ENCODE data around the gene NKX2-4. TPM values are rescaled to one million over a fixed set of nuclear protein-coding genes. Genes with fewer than 3 reads are reported as not detected.

Gene NKX2-4
- total and polyA plus RNA-seq, 2 of the 13 experiments (the other 11 are each of a cell fraction or from before 2014, with no cell fraction given): not detected

DNA sequence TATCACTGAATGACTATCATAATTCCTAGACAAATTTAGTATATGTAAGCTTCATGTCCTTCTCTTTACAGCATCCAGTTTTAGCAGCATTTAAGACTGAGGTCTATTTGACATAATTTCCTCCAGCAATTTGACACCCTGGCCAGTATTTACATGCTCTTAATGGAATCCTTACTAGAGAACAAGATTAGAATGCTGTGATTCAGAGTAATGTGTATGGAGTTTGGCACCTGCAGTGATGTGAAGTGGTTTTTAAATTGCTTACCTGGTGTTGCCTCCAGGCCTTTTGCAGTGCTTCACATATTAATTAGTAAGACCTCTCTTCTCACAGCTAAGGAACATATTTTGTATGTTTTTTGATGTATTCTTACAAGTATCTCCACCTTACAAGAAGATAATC is 9.8 kb downstream of the NKX2-4 start (continued):
- TF ChIP-seq NPAS2 (CRISPR knock-in tag; IDR thresholded peaks at IDR 0.05; ENCODE audit: borderline replicate concordance) (no peak), ARNT (IDR thresholded peaks at IDR 0.05) (no peak), RBM22 (optimal IDR thresholded peaks at IDR 0.05; ENCODE audit: low read length) (no peak)
- TF ChIP-seq, protein P1, sequence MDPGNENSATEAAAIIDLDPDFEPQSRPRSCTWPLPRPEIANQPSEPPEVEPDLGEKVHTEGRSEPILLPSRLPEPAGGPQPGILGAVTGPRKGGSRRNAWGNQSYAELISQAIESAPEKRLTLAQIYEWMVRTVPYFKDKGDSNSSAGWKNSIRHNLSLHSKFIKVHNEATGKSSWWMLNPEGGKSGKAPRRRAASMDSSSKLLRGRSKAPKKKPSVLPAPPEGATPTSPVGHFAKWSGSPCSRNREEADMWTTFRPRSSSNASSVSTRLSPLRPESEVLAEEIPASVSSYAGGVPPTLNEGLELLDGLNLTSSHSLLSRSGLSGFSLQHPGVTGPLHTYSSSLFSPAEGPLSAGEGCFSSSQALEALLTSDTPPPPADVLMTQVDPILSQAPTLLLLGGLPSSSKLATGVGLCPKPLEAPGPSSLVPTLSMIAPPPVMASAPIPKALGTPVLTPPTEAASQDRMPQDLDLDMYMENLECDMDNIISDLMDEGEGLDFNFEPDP (CRISPR knock-in tag; conservative IDR thresholded peaks at IDR 0.05): no peak

DNA sequence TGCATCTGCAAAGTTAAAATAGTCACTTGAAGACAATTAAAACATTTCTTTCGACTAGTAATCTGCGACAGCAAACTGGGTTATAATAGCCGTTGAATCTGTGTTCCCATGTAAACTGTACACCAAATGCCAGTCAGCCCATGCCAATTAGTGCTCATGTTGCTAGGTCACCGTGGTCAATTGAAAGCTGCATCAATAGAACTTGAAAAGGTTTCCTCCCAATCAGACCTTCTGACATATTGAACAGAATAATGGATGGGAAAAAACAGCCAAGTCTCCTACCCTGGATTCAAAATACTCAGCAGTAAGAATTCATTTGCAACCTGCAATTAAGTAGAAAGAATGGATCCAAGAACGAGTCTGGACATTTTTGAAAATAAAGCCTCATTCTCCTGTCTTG is 11.2 kb downstream of the NKX2-4 start:
- WGBS (ENCODE audit: low lambda C conversion rate): 97% methylated on average over 5 of the region's 5 CpGs
- Histone ChIP-seq H3K27ac (ENCODE audit: extremely low read length, insufficient read depth, low read length) (no peak overlapping the region), H3K4me3 (replicated peaks in 1 of 3; ENCODE audit: insufficient read depth in 1 of 3, low read depth in 2 of 3, low read length in 3 of 3) (no peak overlapping the region), H2AFZ (ENCODE audit: low read length) (no peak overlapping the region), H3K27me3 (ENCODE audit: control insufficient read depth in 1 of 2, insufficient read depth in 2 of 2, low read length in 2 of 2) (no peaks in the 10 kb centered on the region), H3K4me1 (ENCODE audit: insufficient read depth, low read length) (no peaks in the 10 kb centered on the region), H3K4me2 (ENCODE audit: low read depth, low read length) (no peak overlapping the region), H3K9me3 (ENCODE audit: low read length) (no peaks in the 10 kb centered on the region), H3K36me3 (replicated peaks in 1 of 2; ENCODE audit: control insufficient read depth in 1 of 2, insufficient read depth in 2 of 2, low read length in 2 of 2) (peaks cover 22 to 75% of the 10 kb centered on the region in 2 experiments), H3K9ac (ENCODE audit: insufficient read depth, low read depth, low read length) (no peak overlapping the region), H3K79me2 (ENCODE audit: insufficient read depth, low read length) (no peaks in the 10 kb centered on the region), H4K20me1 (ENCODE audit: insufficient read depth, low read length) (no peaks in the 10 kb centered on the region)
- ChIA-PET CTCF (ENCODE audit: low intra/inter-chr PET ratio, low total read pairs) (no interaction called here), POLR2A (no interaction called here)
- DNase-seq (ENCODE audit: low spot score) (no peak), ATAC-seq (no peak), FAIRE-seq (no peak)
- intact Hi-C loops (cut with micrococcal nuclease; ENCODE audit: unreplicated experiment): no loop called here
- in situ Hi-C loops (cut with HindIII; ENCODE audit: extremely low pct_ligation_motif_present, low pct_unique_long_range_greater_than_20kb): no loop called here
- no TSS peak for BruUV-seq (replicated peaks)
- TF ChIP-seq NCOA5 (CRISPR knock-in tag; IDR thresholded peaks at IDR 0.05): no peak
- 0 out of 2 replicates have a peak, but pooled peaks have one; percentile 27 for TF ChIP-seq YEATS4 (CRISPR knock-in tag; IDR thresholded peaks at IDR 0.05; ENCODE audit: borderline replicate concordance)

All from HepG2 (cell line).